AG09319 (cell line): Measurements from ENCODE around the gene FNIP2.

Experiments used
- DNase-seq: peaks from one replicate; pipeline ENCODE4 v3.0.0-alpha.2; 2010; ENCODE audit warnings: low read depth; ENCODE audit errors: extremely low read depth
- CTCF ChIP-seq: IDR thresholded peaks from 2 replicates; pipeline ENCODE4 v1.5.1; 2011; ENCODE audit warnings: low read depth, mild to moderate bottlenecking, inconsistent platforms, low read length, moderate library complexity

The FNIP2 gene

GRCh38 chr4:158929939-158930638, 161.3 kb downstream of the FNIP2 start:
- no peak for DNase-seq
- TF ChIP-seq CTCF: no peak

- TF ChIP-seq CTCF: no peak
- DNase-seq: no peak
Observed at GRCh38 chr4:158930639-158930972, 161.8 kb downstream of the FNIP2 start.

GRCh38 chr4:158933236-158933635, 164.4 kb downstream of the FNIP2 start:
- no peak for DNase-seq
- no peak for TF ChIP-seq CTCF

- TF ChIP-seq CTCF: no peak
- DNase-seq: no peak
Observed at GRCh38 chr4:158934996-158935669, 166.3 kb downstream of the FNIP2 start.

GRCh38 chr4:158936238-158936637, 167.4 kb downstream of the FNIP2 start:
- TF ChIP-seq CTCF: no peak
- DNase-seq: no peak

- no peak for TF ChIP-seq CTCF
Observed at GRCh38 chr4:158938220-158939044, 169.6 kb downstream of the FNIP2 start.

GRCh38 chr4:158940271-158940670, 171.4 kb downstream of the FNIP2 start:
- TF ChIP-seq CTCF: no peak
- no peak for DNase-seq

More at GRCh38 chr4:158938220-158939044, 169.6 kb downstream of the FNIP2 start:
- DNase-seq: no peak
